GM12878 (cell line): ENCODE data around the gene DNAJC16. TPM values are rescaled to one million over a fixed set of nuclear protein-coding genes. Genes with fewer than 3 reads are reported as not detected.

Experiments
- BACH1 ChIP-seq: fragments of 450-650 bp; IDR thresholded peaks from 2 replicates; pipeline ENCODE4 v1.6.1; 2017; ENCODE audit warnings: mild to moderate bottlenecking, borderline replicate concordance
- CBFB ChIP-seq: IDR thresholded peaks from 2 replicates; pipeline ENCODE4 v1.6.1; 2016; ENCODE audit warnings: antibody characterized with exemption, low read depth
- HCFC1 ChIP-seq: fragments of 150-350 bp; IDR thresholded peaks from 2 replicates; pipeline ENCODE4 v1.6.1; 2014; ENCODE audit warnings: low read length
- NFIC ChIP-seq: IDR thresholded peaks from 2 replicates; pipeline ENCODE4 v1.6.1; 2012; ENCODE audit warnings: low read depth, mild to moderate bottlenecking, inconsistent platforms, low read length, moderate library complexity
- SPI1 ChIP-seq: IDR thresholded peaks from 2 replicates; pipeline ENCODE4 v1.6.1; 2011; ENCODE audit warnings: low read depth, mild to moderate bottlenecking, low read length, moderate library complexity, borderline replicate concordance; ENCODE audit not compliant: insufficient read depth
- TARDBP ChIP-seq: IDR thresholded peaks from 2 replicates; pipeline ENCODE4 v1.6.1; 2016; ENCODE audit warnings: borderline replicate concordance
- TCF12 ChIP-seq: IDR thresholded peaks from 2 replicates; pipeline ENCODE4 v1.6.1; 2011; ENCODE audit warnings: low read depth, mild to moderate bottlenecking, low read length
- ZNF274 ChIP-seq: IDR thresholded peaks from one replicate; pipeline ENCODE4 v1.8.0; 2011; ENCODE audit not compliant: insufficient read length, insufficient read depth
- ZZZ3 ChIP-seq: IDR thresholded peaks from 2 replicates; pipeline ENCODE4 v1.6.1; 2011; ENCODE audit warnings: low read depth; ENCODE audit not compliant: control insufficient read depth, insufficient read length
- polyA plus RNA-seq, 11 experiments: library from polyadenylated mRNA; depleted of rRNA in 4 of 11; unstranded in 6 of 11; stranded (reverse) in 5 of 11; fragments of >200 nt; fragmentation: Nextera tagmentation in 4 of 11; fragmentation: Illumina TruSeq in 1 of 11; extraction: Ambion mirVana in 4 of 11; extraction: Trizol in 1 of 11; gene quantifications; 1 replicate in 1 of 11; 2 replicates in 10 of 11; pipeline versions ENCODE4 v1.2.1 to v1.2.3, GENCODE V29; 2011 to 2016; ENCODE audit warnings: inconsistent platforms in 2 of 11, missing spikeins in 2 of 11, low read depth in 1 of 11
- total RNA-seq, 4 experiments: library from RNA; depleted of rRNA in 3 of 4; stranded (reverse); fragments of >200 nt in 3 of 4; fragmentation: Illumina TruSeq in 1 of 4; extraction: Trizol in 1 of 4; gene quantifications; 2 replicates each; pipeline versions ENCODE4 v1.2.1 to v1.2.3, GENCODE V29; 2013 to 2021
- TF ChIP-seq, protein P1 (sequence below): fragments of 150-350 bp; IDR thresholded peaks from 2 replicates; pipeline ENCODE4 v1.6.1; 2014; ENCODE audit warnings: mild to moderate bottlenecking, low read depth, low read length
- TF ChIP-seq, protein P2 (sequence below): IDR thresholded peaks from 2 replicates; pipeline ENCODE4 v1.6.1; 2011; ENCODE audit warnings: low read depth, mild to moderate bottlenecking, low read length, moderate library complexity, borderline replicate concordance; ENCODE audit errors: extremely low read depth
- TF ChIP-seq, protein P3 (sequence below): IDR thresholded peaks from 2 replicates; pipeline ENCODE4 v1.6.1; 2012; ENCODE audit warnings: low read length, inconsistent platforms
- TF ChIP-seq, protein P4 (sequence below): fragments of 450-650 bp; IDR thresholded peaks from 2 replicates; pipeline ENCODE4 v1.6.1; 2017; ENCODE audit warnings: borderline replicate concordance
- TF ChIP-seq, protein P5 (sequence below): fragments of 450-650 bp; IDR thresholded peaks from 2 replicates; pipeline ENCODE4 v1.6.1; 2017; ENCODE audit warnings: low read depth, mild to moderate bottlenecking, moderate library complexity
- TF ChIP-seq, protein P6 (sequence below): fragments of 450-650 bp; IDR thresholded peaks from 2 replicates; pipeline ENCODE4 v1.6.1; 2017; ENCODE audit warnings: mild to moderate bottlenecking

DNAJC16 gene
- total and polyA plus RNA-seq, 10 of the 15 experiments (the other 5 are each of a cell fraction or from before 2014, with no cell fraction given) = 2.4 to 12.7 (median 7.8) TPM

DNA sequence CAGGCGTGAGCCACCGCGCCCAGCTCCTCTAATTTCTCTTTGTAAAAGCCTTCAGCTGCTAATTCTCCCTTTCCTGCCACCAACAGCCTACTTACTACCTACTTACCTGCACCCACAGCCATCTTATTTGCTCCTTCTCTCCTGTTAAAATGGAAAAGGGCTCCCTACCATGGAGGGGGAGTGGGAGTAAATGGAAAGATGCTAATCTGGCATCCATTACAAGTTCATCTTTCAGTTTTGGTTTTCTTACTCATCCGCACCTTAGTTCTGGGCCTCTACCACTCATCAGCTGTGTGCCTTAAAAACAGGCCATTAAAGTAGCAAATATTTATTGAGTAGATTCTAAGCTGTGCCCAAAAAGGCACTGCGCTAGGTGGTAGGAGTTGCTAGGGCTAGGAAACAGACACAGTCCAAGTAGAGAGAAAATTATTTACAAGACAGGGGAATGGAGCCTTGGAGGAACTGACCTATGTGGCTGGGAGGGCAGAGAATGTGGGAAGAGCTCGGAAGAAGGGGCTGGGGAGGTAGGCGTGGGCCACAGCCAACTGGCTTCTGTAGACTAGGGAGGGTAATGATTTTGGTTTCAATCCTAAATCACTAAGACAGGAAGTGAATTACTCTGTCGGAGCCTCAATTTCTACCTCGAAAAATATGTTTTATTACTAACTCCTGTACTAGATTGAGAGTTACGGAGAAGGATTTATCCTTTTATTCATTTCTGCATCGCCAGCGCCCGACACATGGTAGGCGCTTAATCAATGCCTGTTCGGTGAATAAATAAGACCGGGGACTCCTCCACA lies 89.9 kb downstream of the DNAJC16 start (continued):
- TF ChIP-seq, protein P1, sequence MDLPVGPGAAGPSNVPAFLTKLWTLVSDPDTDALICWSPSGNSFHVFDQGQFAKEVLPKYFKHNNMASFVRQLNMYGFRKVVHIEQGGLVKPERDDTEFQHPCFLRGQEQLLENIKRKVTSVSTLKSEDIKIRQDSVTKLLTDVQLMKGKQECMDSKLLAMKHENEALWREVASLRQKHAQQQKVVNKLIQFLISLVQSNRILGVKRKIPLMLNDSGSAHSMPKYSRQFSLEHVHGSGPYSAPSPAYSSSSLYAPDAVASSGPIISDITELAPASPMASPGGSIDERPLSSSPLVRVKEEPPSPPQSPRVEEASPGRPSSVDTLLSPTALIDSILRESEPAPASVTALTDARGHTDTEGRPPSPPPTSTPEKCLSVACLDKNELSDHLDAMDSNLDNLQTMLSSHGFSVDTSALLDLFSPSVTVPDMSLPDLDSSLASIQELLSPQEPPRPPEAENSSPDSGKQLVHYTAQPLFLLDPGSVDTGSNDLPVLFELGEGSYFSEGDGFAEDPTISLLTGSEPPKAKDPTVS = no peak
- TF ChIP-seq TARDBP = no peak
- TF ChIP-seq SPI1 = 0 out of 2 replicates have a peak, but pooled peaks have one; percentile 8
- TF ChIP-seq, protein P2, sequence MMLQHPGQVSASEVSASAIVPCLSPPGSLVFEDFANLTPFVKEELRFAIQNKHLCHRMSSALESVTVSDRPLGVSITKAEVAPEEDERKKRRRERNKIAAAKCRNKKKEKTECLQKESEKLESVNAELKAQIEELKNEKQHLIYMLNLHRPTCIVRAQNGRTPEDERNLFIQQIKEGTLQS = no peak
- TF ChIP-seq, protein P3, sequence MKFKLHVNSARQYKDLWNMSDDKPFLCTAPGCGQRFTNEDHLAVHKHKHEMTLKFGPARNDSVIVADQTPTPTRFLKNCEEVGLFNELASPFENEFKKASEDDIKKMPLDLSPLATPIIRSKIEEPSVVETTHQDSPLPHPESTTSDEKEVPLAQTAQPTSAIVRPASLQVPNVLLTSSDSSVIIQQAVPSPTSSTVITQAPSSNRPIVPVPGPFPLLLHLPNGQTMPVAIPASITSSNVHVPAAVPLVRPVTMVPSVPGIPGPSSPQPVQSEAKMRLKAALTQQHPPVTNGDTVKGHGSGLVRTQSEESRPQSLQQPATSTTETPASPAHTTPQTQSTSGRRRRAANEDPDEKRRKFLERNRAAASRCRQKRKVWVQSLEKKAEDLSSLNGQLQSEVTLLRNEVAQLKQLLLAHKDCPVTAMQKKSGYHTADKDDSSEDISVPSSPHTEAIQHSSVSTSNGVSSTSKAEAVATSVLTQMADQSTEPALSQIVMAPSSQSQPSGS = no peak
- no peak for TF ChIP-seq CBFB
- TF ChIP-seq, protein P4, sequence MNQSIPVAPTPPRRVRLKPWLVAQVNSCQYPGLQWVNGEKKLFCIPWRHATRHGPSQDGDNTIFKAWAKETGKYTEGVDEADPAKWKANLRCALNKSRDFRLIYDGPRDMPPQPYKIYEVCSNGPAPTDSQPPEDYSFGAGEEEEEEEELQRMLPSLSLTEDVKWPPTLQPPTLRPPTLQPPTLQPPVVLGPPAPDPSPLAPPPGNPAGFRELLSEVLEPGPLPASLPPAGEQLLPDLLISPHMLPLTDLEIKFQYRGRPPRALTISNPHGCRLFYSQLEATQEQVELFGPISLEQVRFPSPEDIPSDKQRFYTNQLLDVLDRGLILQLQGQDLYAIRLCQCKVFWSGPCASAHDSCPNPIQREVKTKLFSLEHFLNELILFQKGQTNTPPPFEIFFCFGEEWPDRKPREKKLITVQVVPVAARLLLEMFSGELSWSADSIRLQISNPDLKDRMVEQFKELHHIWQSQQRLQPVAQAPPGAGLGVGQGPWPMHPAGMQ = no peak
- TF ChIP-seq BACH1 = no peak
- TF ChIP-seq HCFC1 = no peak
- TF ChIP-seq, protein P5, sequence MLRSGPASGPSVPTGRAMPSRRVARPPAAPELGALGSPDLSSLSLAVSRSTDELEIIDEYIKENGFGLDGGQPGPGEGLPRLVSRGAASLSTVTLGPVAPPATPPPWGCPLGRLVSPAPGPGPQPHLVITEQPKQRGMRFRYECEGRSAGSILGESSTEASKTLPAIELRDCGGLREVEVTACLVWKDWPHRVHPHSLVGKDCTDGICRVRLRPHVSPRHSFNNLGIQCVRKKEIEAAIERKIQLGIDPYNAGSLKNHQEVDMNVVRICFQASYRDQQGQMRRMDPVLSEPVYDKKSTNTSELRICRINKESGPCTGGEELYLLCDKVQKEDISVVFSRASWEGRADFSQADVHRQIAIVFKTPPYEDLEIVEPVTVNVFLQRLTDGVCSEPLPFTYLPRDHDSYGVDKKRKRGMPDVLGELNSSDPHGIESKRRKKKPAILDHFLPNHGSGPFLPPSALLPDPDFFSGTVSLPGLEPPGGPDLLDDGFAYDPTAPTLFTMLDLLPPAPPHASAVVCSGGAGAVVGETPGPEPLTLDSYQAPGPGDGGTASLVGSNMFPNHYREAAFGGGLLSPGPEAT = peak; percentile 69; the same call in 1 of the 2 replicates
- 0 out of 2 replicates have a peak, but pooled peaks have one; percentile 32 for TF ChIP-seq NFIC
- TF ChIP-seq TCF12 = no peak; the same call in 1 of the 2 replicates
- TF ChIP-seq, protein P6, sequence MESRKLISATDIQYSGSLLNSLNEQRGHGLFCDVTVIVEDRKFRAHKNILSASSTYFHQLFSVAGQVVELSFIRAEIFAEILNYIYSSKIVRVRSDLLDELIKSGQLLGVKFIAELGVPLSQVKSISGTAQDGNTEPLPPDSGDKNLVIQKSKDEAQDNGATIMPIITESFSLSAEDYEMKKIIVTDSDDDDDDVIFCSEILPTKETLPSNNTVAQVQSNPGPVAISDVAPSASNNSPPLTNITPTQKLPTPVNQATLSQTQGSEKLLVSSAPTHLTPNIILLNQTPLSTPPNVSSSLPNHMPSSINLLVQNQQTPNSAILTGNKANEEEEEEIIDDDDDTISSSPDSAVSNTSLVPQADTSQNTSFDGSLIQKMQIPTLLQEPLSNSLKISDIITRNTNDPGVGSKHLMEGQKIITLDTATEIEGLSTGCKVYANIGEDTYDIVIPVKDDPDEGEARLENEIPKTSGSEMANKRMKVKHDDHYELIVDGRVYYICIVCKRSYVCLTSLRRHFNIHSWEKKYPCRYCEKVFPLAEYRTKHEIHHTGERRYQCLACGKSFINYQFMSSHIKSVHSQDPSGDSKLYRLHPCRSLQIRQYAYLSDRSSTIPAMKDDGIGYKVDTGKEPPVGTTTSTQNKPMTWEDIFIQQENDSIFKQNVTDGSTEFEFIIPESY = no peak
- no peak for TF ChIP-seq ZNF274
- TF ChIP-seq ZZZ3 = no peak
